ENCODE measurements around the gene KIF1A.
"Not testable (repeated sequence)": the region's sequence is repeated elsewhere in the genome, so short reads cannot be mapped to it uniquely, and the experiment has no call there.

Gene KIF1A

GRCh38 chr2:240847817-240848216 lies 27.8 kb upstream of the KIF1A start:
- FAIRE-seq, result no peak

GRCh38 chr2:240846873-240847595 lies 27.0 kb upstream of the KIF1A start:
- no peak for FAIRE-seq

- not testable (repeated sequence) for FAIRE-seq
Measured at GRCh38 chr2:240846309-240846708, 26.3 kb upstream of the KIF1A start.

- FAIRE-seq, result no peak
Measured at GRCh38 chr2:240840435-240841060, 20.5 kb upstream of the KIF1A start.

GRCh38 chr2:240839152-240840143 lies 19.4 kb upstream of the KIF1A start:
- no peak for FAIRE-seq

- FAIRE-seq, result no peak
Measured at GRCh38 chr2:240837621-240838020, 17.6 kb upstream of the KIF1A start.

- FAIRE-seq, result no peak
Measured at GRCh38 chr2:240836781-240837467, 16.9 kb upstream of the KIF1A start.

GRCh38 chr2:240835528-240835927 lies 15.5 kb upstream of the KIF1A start:
- no peak for FAIRE-seq

GRCh38 chr2:240834377-240834975 lies 14.5 kb upstream of the KIF1A start:
- no peak for FAIRE-seq

GRCh38 chr2:240833724-240834285 lies 13.8 kb upstream of the KIF1A start:
- no peak for FAIRE-seq

GRCh38 chr2:240832921-240833494 lies 13.0 kb upstream of the KIF1A start:
- no peak for FAIRE-seq

- no peak for FAIRE-seq
Measured at GRCh38 chr2:240832205-240832727, 12.2 kb upstream of the KIF1A start.

GRCh38 chr2:240831594-240832204 lies 11.7 kb upstream of the KIF1A start:
- FAIRE-seq, result no peak

- FAIRE-seq, result no peak
Measured at GRCh38 chr2:240825476-240825875, 5.5 kb upstream of the KIF1A start.

GRCh38 chr2:240823449-240824336 lies 3.7 kb upstream of the KIF1A start:
- FAIRE-seq, result no peak

- no peak for FAIRE-seq
Measured at GRCh38 chr2:240822280-240822847, 2.3 kb upstream of the KIF1A start.

- FAIRE-seq, result no peak
Measured at GRCh38 chr2:240821429-240821778, 1.4 kb upstream of the KIF1A start.

GRCh38 chr2:240820607-240821428 lies 799 bp upstream of the KIF1A start:
- no peak for FAIRE-seq
